IPS DF 19.7 (cell line): ENCODE measurements around the gene ME3.
"Not testable (repeated sequence)": the region's sequence is repeated elsewhere in the genome, so short reads cannot be mapped to it uniquely, and the experiment has no call there.

Experiments
- DNase-seq: peaks from one replicate; pipeline ENCODE4 v3.0.0-alpha.2; 2013; ENCODE audit warnings: low read depth, low spot score

ME3 gene

DNA sequence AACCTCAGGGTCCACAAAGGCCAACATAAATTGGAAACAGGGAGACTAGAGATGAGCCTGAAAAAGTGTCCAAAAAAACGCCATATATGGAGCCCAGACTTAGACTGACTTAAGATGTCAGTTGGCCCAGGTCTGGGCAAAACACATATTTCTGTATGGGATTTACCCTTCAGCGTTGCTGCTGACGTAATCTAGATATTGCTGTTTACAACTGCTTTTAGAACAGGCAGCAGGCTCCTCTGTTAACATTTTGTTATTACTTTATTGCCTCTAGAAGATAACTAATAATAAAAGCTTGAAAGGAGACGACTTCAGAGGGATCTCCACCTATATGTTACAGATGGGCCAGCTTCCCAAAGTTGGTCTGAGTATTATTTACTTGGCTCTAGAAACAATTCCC, 8.7 kb downstream of the ME3 start:
- no peak for DNase-seq

DNA sequence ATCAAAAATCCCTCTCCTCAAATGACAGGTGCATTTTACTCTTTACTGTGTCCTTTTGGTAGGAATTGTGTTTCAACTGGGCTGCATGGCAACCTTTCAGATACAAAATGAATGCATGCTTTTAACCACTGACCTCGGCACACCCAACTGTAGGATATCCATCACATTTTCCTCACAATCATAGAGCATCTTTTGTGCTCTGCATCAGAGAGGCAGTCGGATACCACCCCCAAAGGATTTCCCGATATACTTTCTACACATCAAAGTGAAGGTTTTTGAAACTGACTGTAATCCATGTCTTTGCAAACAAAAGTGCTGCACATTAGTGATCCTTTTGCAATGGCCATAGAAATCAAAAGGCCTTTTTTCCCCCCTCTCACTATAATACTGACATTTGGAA, 9.1 kb downstream of the ME3 start:
- no peak for DNase-seq

DNA sequence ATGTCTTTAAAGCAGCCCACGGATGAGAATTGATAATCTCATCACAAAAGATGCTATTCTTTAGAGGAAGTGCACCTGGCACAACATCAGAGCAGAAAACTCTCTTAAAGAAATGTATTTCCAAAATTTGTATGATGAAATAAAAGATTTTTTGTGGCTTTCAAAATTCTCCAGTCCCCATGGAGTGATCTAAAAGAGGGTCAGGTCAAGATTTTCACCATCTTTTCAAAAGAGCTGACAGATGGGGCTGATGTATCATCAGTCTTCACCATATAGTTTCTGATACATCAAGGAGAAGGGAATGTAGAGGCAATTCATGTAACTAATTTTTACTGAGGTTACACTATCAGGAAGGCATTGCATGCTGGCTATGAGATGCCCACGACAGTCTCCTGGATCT, 11.7 kb downstream of the ME3 start:
- DNase-seq, result no peak

DNA sequence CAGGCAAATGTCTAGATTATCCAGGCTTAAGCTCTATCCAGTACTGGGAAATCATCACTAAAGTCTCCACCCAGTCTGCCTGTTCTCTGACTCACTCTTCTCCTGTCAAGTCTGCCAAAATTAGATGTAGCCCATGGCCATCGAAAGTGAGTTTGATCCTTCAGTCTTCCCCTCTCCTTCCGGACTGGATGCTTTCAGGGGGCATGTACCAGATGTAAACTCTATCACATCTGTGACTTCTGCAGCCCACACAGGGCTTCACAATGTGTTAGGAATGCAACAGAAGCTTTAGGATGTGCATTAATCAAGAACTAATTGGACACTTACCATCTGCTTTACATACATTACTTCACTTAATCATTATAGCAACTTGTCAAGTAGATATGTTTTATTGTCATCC, 12.3 kb downstream of the ME3 start:
- DNase-seq, result no peak

DNA sequence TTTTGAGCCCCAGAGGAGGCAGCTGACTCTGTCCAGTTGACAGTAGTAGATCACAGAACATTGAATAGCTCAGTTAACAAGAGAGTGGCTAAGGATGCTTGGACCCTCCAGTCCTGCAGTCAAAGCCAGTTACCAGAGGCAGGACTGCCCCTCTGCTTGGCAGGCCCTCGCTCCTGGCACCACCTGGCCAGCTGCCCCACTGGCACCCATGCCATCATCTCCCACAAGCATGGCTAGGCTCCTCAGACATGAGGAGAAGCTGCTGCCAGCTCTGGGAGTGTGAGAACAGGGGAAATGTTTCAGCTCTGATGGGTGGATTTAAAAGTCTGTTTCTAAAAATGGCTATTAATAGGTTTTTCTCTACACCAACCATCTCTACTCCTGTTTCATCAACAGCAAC, 13.9 kb downstream of the ME3 start:
- no peak for DNase-seq

DNA sequence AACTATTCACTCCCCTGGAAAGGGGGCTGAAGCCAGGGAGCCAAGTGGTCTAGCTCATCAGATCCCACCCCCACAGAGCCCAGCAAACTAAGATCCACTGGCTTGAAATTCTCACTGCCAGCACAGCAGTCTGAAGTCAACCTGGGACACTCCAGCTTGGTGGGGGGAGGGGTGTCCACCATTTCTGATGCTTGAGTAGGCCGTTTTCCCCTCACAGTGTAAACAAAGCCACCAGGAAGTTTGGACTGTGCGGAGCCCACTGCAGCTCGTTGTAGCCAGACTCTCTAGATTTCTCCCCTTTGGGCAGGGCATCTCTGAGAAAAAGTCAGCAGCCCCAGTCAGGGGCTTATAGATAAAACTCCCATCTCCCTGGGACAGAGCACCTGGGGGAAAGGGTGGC, 27.2 kb downstream of the ME3 start:
- DNase-seq, result not testable (repeated sequence)

DNA sequence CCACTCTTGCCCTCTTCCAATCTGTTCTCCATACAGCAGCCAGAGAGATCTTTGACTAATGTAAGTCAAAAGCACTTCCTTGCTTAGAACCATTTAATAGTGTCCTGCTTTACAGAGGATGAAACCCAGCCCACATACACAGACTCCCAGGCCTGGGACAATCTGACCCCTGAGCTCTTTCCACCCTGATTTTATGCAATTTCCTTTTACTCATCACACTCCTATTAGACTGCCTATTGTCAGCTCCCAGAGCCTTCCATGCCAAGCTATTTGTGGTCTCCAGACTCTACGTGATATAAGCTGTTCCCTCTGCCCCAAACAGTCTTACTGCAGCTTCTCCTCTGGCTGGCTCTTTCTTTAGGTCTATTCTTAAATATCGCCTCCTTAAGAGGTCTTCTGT, 28.1 kb downstream of the ME3 start:
- DNase-seq, result no peak

DNA sequence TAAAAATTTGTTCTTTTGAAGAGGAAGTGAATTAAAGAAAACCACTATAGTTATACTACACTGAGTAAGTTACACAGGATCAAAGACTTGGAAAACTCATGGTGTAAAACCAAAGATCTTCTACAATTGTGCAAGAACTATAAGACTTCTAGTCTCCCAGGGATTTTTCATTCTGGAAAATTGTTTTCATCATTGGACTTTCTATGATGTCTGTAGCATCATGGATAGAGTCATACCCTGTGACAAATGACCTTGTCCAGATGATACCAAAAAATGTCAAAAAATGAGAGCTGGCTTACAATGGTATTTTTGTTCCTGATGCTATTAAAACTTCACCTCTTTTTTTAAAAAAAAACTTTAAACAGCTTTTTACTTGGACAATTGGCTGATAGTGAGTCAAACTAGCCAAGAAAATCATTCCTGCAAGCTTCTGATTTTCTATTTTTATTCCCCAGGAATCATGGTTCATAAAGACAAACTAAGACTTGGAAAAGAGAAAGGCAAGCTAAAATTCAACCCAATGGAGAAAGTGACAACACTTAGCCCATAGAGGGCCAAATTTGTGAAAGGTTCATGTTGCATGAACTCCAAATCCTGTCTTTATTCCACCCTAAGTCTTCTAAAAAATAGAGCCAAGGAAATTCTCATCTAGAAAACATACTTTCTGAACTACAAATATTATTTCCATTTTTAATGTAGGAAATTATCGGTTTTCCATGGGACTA, 30.7 kb downstream of the ME3 start:
- DNase-seq, result no peak

DNA sequence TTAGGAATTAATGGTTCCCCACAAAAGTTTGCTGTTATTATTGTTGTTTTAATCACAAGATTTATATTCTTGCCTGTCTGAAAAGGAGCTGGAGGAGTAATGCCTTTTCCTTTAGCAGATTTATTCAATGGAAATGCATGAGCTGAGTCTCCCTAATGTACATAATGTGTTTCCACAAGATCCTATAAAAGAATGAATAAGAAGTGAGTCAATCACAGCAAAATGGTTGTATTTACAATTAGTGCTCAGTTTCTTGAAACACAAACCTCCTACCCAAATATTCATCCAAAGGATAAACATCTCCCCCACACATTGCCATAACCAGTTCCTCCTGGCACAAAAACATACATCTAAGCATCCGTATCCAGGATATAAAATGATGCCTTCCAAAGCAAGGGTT, 33.3 kb downstream of the ME3 start:
- no peak for DNase-seq

DNA sequence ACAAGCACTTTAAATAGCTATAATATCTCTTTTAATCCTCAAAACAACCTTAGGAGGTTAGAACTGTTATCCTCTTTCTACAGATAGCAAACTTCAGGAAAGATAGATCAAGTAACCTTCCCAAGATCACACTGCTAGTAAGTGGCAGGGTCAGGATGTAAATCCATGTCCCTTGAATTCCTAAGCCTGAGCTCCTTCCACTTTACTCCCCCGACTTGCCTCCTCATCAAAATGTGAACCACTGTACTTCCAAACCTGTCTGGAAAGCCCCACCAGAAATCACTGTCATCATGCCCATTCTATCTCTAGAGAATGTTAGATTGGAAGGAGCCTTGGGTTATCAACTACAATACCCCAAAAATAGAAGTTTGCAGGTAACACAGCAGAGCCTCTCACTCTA, 33.7 kb downstream of the ME3 start:
- DNase-seq, result no peak

DNA sequence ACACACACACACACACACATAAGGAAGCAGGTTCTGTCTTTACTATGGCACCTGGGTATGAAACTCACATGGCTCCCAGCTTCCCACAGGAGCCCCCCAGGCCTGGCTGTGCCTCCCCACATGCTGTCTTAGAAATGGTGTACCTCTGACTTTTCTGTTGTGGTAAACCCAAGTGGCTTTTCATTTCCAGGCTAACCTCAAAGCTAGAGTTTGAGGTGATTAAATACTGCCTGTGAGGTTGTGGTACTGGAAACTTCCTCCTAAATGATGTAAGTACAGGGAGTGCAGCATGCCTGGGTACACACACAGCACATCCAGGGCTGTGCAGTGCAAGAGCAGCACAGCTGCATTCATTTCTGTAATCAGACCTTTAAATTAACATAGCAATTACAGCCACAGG, 34.4 kb downstream of the ME3 start:
- DNase-seq, result no peak

DNA sequence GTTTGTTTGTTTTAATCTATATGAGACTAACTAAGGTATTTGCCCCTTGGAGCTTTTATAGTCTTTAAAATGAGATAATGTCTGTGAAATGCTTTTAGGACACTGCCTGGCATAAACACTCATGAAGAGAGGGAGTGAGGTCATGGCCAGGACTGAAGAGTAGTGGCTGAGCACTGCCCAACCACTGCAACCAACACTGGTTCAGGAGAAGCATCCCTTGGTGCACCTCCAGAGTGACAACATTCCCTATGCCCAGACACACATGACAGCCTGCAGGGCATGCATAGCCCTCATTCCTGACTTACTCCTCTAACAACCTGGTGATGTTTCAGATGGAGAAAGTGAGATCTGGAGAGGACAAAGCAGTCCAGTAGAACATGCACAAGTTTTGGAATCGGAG, 36.1 kb downstream of the ME3 start:
- DNase-seq, result no peak

DNA sequence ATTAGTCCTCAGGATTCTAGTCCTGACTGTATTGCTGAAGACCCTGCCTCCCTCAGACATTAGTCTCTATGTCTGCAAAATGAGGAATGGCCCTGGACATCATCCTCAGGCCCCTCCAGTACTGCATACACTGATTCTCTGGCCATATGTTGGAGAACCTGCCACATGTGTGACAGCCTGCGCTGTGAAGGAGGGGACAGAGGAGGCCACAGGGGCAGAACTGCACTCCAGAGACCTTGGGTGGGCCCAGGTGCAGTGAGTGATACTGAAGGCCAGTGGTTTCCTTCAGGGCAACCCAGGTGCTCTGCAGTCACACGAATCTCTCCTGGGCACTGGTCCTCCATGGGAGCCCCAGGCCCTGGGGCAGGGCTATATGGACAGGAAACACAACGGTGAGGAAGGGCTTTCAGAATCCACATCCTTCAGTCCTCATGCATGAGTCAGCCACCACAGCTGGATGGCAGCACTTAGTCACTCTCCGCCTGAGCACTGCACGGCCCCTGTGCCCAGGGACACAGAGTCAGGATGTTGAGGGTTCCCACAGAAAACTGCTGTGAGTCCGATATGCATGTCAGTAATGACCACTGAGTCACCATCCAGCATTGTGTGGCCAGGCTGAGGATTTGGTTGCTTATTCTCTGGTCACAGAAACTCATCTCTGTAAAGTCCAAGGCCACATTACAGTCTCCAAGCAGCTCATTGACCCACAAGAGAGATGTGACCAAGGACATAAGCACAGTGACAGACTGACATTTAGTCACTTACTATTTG, 39.7 kb downstream of the ME3 start:
- peak; percentile 23 for DNase-seq

DNA sequence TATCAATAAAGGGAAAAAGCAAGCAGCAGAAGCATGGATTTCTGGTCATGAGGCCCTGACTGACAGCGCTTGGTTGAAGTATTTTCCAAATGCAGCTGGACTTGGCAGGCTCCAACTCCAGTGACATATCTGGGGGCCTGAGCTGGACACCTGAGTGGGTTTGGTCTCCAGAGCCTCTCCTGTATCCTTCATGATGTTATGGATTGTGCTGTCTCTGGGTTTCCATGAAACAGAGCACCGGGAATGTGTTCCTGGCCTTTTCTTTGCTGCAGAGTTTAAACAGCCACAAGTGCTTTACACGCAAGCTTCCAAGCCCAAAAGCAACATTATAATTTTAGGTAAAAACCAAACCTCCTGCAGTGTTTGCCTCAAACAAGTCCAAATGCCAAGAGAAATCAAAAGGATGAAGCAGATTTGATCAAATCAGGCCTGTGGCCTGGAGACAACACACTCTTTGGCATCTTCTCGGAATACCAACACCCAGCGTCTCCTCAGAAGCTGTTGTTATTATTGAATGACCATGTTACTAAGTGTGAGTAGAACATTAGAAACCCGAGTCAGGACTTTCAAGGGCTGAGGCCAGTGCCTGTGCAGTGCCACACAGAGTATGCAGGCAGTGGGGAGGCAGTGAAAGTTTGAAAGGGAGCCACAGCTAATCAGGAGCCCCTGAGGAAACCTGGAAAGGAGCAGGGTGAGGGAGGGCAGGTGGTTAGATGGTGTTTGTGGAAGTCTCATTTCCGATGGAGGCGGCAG, 42.0 kb downstream of the ME3 start:
- DNase-seq, result no peak

DNA sequence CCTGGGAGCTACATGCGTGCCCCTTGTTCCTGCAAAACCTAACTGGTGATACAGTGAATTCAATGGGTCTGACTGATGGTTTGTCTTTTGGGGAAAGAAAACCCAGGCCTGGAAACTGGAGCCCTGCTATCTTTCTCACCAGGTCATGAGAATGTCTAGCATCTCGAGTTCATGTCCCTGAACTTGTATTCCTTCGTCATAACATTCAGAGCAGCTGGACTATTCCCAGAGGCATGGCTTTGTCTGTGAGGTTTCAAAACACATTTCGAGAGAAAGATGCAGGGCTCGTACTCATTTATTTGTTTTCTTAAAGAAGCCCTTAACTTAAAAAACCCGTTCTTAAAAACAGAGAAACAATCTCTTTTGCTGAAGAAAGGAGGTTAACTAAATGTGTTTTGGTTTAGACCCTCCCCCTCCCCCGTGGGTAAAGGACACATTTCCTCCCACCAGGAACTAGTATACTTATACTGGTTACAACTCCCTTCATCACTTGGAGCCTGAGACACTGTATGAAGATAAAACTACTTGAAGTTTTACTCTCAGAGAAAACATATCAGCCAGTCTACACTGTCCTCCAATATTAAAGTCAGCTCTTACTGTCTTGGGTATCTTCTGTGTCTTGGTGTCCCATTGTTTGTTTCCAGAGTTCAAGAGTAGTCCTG, 43.2 kb downstream of the ME3 start:
- DNase-seq, result no peak

DNA sequence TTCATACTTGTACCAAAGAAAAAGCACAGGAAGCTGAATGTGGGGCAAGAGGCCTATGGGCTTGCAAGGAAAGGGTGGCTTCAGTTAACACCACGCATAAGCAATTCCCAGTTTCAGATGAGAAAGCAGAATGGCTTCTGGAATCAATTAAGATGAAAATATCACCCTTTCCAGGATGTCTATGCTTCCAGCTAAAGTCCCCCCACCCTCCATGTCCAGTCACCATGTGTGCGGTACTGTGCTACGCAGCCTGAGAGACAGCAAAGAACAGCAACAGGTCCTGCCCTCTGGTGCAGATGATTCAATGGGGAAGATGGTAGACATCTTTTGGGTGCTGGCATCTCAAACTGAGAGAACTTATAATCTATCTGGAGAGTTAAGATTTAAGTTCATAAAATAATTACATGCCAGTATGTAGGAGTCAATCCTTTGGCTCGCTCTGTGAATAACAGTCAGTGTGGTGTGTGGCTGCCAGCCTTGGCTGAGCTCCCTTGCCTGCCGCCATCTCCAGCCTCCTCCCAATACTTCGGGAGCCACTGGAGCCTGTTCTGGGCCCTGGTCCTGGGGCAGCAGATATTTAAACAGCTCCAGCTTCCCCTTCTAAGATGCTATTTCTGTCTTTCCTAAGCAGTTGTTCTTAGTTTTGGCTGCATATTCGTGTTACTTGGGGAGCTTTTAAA, 44.5 kb downstream of the ME3 start:
- DNase-seq, result no peak

DNA sequence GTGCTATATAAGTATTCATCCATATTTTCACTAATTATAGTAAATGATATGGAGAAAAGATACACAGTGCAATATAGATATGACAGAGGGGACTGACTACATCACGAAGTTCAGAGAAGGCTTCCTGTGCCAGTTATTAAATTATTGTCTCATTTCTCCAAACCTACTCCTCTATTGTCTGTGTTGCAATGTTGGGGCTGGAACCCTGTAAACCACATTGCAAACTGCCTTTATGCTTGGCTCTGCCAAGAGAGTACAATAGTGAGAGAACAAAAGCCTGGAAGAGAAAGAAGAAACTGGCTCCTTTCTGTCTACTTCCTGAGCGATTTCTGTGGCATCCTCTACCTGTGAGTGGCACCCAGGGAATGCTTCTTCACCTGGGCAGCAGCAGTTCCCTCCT, 46.4 kb downstream of the ME3 start:
- DNase-seq, result no peak

DNA sequence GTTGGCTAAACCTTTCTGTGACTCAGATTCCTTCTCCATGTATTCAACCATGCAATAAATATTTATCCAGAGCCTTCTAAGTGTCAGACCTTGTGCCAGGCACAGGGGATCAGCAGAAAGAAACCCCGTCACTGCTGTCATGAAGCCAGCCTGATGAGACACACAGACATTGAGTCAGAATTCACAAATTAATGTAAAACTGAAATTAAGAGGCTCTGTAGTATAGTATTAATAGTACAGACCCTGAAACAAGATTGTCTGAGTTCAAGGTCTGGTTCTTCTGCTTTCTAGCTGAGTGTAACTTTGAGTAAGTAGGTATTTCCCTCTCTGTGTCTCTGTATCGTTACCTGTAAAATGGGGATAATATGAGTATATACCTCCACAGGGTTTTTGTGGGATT, 46.9 kb downstream of the ME3 start:
- DNase-seq, result no peak

DNA sequence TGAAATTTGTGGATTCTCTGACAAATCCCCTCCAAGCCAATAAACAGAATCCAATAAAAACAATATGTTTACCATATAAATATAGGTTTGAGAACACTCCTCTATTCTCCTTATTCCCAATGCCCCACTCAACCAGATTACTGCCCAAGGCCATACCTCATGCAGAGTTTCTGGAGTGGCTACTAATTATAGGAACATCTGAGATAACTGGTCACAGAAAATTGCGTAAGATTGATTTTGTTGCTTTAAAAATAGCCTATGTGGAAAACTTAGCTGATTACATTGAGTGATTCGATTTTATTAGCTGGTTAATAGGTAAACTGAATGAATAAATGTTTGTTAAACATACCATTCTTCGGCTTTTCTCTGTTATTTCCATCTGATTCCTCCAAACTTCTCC, 48.0 kb downstream of the ME3 start:
- DNase-seq, result no peak

DNA sequence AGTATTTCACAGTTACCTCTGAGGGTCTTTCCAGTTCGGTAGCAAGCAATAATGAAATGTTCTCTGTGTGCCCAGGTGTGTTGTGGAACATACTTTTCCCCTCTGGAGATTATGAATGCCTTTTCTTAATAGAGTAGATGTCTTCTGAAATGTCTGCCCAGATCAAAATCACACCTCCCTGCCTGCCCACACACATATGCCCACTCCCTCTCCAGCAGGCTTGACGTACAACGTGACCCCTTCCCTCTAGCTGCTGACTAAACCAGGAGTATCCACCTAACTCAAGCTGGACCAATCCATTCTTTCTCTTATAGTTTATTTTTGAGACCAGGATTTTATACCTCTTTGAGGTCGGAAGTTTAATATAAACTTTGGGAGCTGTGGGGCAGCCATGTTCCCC, 48.7 kb downstream of the ME3 start:
- no peak for DNase-seq

DNA sequence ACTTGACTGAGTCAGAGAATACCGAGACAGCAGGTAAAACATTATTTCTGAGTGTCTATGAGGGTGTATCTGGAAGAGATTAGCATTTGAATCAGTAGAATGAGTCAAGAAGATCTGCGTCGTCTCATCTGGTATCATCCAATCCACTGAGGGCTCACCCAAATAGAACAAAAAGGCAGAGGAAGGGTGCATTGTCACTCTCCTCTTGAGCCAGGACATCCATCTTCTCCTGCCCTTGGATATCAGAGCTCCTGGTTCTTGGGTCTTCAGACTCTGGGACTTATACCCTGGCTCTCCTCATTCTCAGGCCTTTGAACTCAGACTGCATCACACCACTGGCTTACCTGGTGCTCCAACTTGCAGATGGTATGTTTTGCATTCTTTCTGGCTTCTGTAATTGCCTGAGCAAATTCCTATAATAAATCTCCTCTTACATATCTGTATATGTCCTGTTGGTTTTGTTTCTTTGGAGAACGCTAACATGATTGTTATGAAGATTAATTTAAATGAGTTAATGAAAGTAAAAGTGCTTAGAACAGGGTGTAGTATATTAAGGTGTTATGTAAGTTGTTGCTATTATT, 49.3 kb downstream of the ME3 start:
- no peak for DNase-seq
